ENCODE data around the gene POU2F3. TPM values are rescaled to one million over a fixed set of nuclear protein-coding genes. Genes with fewer than 3 reads are reported as not detected.

The POU2F3 gene
- total and polyA plus RNA-seq, 2 of the 8 experiments (the other 6 are each of a cell fraction or from before 2014, with no cell fraction given): 1.0 to 2.1 TPM

- TF ChIP-seq RAD21 (IDR thresholded peaks at IDR 0.05 in 1 of 2, conservative IDR thresholded peaks at IDR 0.05 in 1 of 2; ENCODE audit: low read depth in 2 of 2, low read length in 2 of 2) (no peak), CHD2 (IDR thresholded peaks at IDR 0.05; ENCODE audit: low read length) (no peak), E2F6 (IDR thresholded peaks at IDR 0.05) (no peak)
Observed at GRCh38 chr11:120208777-120209176, 31.2 kb upstream of the POU2F3 start (continued).
